ENCODE data around the gene PRMT1.

GRCh38 chr19:49682274-49682673 lies 5.2 kb downstream of the PRMT1 start:
- TF ChIP-seq CTCF (IDR thresholded peaks at IDR 0.05), result no peak
- TF ChIP-seq POLR2A (IDR thresholded peaks at IDR 0.05), result no peak
